NOMO-1 (cell line): Measurements from ENCODE around the gene CDH20.

Experiments
- DNase-seq, 2 experiments: peaks; one replicate each; lab custom pipeline; 2025; ENCODE audit not compliant: unreplicated experiment in 2 of 2; lab: John Stamatoyannopoulos, UW

The CDH20 gene

GRCh38 chr18:61333271-61333745, at the start of gene CDH20:
TSS of gene CDH20 (plus strand) at chr18:61333430.
- no peak for DNase-seq

GRCh38 chr18:61284039-61284438, 49.2 kb upstream of the CDH20 start:
- DNase-seq = no peak

- no peak for DNase-seq
Measured at GRCh38 chr18:61285777-61286176, 47.5 kb upstream of the CDH20 start.

- DNase-seq = no peak
Measured at GRCh38 chr18:61286867-61287266, 46.4 kb upstream of the CDH20 start.

- DNase-seq = no peak
Measured at GRCh38 chr18:61290616-61291015, 42.6 kb upstream of the CDH20 start.

DNA sequence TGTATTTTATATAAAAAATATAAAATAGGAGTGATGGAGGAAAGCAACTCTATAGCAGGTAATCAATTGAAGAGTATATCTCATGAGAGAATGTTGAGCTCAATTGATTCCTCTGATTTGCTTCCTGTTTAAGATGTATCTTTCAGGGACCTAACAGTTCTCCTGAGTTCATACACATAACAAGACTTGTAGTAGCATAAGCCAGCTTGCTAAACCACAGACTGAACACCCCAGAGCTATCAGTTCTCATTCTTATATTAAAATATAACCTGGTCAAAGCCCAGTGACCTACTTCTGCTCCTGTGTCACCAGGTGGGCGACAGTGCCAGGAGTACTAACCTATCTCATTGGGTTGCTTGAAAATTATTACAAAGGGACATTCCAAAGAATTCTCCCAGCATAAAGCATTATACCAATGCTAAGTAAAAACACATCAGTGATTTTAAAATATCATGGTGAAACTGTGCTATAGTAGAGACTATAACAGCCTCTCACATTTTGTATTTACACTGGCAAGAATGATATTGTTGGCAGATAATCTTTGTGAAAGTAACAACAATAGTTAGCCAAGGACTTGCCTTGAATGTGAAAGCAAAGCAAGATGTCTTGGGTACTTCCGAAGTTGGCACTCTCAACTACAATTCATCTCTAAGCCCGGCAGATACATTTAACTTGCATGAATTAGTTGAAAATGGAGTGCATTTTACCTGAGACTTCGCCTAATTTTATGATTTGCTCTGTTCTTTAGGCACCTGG, 40.8 kb upstream of the CDH20 start:
- no peak for DNase-seq

- DNase-seq = no peak
Measured at GRCh38 chr18:61295153-61295552, 38.1 kb upstream of the CDH20 start.

- DNase-seq = no peak
Measured at GRCh38 chr18:61308004-61308403, 25.2 kb upstream of the CDH20 start.

- no peak for DNase-seq
Measured at GRCh38 chr18:61308795-61309393, 24.3 kb upstream of the CDH20 start.

GRCh38 chr18:61322265-61322873, 10.9 kb upstream of the CDH20 start:
- peak; percentile 14 to 15 for DNase-seq

- no peak for DNase-seq
Measured at GRCh38 chr18:61323951-61324350, 9.3 kb upstream of the CDH20 start.

GRCh38 chr18:61326407-61326806, 6.8 kb upstream of the CDH20 start:
- no peak for DNase-seq

DNA sequence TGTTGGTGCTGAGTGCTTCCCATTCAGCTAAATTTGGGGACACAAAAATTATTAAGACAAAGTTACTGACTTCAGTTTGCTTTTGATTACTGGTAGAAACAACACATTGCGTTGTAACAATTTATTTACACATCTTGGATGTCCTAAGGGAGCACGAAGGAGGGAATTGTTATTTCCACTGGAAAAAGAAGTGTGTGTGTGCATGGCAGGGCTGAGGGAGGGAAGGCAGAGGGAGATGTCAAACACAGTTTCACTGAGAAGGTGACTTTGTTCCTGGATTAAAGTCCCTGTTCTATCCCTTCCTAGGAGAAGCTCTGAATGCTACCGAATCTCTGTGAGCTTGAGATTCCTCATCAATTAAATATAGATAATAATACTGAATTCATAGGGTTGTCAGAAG, 3.8 kb upstream of the CDH20 start:
- no peak for DNase-seq

DNA sequence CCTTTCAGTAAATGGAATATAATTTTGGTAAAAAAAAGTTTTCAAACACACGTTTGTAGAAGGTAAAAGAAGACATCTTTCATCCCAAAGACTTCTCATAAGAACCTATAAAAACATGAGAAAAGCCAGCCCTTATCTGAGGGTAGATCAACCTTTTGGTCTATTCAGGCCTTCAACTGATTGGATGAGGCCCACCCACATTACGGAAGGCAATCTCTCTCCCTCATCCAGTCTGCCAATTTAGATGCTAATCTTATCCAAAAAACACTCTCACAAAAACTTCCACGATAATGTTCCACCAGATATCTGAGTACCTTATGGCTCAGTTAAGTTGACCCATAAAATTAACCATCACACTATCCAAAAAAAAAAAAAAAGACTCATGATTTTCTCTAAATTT, 2.2 kb upstream of the CDH20 start:
- no peak for DNase-seq

DNA sequence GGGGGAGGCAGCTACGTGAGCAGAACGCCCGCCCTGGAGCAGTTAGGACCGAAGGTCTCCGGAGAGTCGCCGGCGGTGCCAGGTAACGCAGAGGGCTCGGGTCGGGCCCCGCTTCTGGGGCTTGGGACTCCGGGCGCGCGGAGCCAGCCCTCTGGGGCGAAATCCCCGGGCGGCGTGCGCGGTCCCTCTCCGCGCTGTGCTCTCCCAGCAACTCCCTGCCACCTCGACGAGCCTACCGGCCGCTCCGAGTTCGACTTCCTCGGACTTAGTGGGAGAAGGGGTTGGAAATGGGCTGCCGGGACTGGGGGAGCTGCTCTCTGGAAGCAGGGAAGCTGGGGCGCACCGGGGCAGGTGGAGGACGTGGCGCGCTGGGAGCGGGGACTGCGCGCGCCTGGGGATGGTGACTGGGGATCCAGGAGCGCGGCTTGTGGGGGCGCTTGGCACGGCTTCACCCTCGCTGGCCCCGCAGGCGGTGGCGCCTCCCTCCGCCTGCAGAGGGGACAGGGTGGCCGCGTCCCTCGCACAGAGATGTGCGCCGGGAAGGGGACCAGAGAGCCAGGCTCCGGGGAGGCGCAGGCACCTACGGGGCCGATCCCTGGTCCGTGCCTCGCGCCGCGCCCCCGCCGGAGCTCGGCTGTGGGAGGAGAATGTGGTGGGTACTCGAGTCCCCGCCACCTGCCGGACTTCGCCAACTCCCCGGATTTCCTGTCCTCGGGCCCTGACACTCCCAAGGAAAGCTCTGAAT, 688 bp downstream of the CDH20 start:
- DNase-seq = no peak

GRCh38 chr18:61334491-61334850, 1.2 kb downstream of the CDH20 start:
- DNase-seq = no peak

DNA sequence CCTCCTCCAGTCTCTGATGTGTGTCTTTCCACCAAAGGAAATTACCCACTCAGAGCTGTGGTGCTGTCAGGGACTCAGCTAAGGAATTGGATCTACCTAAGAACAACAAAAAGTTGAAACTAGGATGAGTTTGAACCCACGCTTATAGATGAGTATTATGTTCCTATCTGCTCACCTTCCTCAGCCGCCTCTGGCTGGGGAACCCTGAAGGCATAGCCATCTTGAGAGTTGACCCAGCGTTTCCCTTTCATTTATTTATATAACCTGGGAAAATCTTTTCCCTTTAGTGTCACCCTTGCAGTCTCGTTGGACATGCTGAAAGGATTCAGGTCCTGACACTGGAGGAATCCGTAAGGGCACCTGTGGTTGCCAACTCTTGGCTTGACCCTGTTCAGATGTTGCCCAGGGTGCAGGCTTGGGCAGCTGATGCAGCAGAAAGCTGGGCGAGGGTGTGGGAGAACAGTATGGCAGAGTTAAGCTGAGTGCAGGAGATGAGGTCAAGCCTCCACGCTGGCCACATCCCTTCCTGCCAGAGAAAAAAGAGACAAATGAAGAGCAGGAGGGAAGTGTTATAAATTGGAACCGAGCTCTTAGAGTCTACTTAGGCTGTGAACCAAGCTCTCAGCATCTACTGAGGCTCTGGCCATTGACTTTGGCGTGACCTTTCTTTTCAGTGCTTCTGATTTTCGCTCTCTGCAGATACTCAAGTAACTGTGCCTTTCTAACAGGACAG, 1.9 kb downstream of the CDH20 start:
- no peak for DNase-seq

- no peak for DNase-seq
Measured at GRCh38 chr18:61335684-61336555, 2.7 kb downstream of the CDH20 start.

GRCh38 chr18:61336766-61337165, 3.5 kb downstream of the CDH20 start:
- DNase-seq = no peak

DNA sequence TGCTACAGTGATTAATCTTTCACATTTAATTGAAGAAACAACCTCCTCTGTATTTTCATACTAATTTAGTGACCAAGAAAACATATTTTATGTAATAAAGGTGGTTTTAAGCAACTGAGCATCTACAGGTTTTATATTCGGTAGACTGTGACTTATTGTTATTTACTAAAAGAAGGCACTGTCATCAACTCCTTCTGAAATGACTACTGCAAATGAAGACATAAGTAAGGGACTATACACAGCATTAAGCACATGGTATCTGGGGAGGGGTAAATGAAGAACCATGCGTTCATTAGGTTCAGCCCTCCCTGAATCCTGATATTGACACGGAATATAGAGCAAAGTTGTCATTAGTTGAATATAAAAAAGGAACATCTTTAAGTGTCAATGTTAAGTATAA, 4.3 kb downstream of the CDH20 start:
- no peak for DNase-seq
